Measurements from ENCODE around the gene SACM1L.
"Not testable (repeated sequence)": the region's sequence is repeated elsewhere in the genome, so short reads cannot be mapped to it uniquely, and the experiment has no call there.

The SACM1L gene

GRCh38 chr3:45670436-45670835 lies 18.8 kb upstream of the SACM1L start:
- no peak for DNase-seq

- DNase-seq, result no peak
Observed at GRCh38 chr3:45670991-45671390, 18.2 kb upstream of the SACM1L start.

DNA sequence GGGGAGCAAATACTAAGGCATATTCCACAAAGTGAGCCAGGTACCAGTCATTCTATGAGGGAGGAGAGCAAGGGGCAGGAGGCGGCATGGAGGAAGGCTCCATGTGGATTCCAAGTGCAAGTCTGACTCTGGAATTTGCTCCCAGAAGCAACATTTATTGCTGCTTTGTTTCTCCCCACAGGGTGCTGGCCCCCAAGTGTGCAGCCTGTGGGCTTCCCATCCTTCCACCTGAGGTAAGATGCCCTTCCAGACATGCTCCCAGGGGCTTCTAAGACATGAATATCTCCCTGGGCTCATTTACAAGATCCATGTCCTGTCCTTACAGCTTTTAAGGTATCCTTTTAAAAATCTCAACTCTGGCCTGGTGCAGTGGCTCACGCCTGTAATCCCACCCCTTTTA lies 15.9 kb upstream of the SACM1L start:
- no peak for DNase-seq

- DNase-seq, result no peak
Observed at GRCh38 chr3:45676325-45677032, 12.7 kb upstream of the SACM1L start.

DNA sequence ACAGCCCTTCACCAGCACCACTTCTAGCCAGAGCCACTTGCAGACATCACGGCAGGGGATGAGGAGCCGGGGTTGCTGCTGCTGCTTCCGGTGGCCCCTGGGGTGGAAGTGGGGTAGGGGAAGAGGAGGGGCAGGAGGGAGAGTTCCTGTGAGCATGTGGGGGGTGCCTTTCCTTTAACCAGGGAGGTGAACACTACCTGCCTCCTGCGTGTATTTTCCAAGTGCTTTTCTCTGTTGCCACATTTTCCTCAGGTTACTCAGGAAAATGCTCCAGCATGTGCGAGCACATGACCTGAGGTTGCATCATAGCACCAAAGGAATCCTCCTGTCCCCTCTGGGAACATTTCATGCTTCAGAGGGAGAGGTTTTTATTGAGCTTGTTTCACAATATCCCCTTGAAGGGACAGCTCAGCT lies 12.2 kb upstream of the SACM1L start:
- no peak for DNase-seq

GRCh38 chr3:45677841-45678240 lies 11.4 kb upstream of the SACM1L start:
- no peak for DNase-seq

DNA sequence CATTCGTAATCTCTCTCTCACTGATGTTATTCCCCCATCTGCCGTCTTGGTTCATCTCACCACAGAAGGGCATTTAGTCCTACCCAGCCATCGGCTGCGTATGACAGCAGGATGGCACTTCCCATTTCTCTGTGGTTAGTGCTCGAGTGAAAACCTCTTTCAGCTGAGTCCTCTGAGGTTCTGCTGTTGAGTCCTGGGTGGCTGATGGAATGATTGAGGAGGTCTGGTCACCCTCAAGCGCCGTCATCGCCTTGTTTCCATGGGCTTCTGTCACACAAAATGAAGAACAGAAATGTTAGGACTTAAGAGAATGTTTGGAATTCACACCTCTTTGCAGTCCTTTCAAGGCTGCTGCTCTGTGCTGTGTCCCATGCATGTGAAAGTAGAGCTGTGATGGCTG lies 9.4 kb upstream of the SACM1L start:
- DNase-seq, result no peak

DNA sequence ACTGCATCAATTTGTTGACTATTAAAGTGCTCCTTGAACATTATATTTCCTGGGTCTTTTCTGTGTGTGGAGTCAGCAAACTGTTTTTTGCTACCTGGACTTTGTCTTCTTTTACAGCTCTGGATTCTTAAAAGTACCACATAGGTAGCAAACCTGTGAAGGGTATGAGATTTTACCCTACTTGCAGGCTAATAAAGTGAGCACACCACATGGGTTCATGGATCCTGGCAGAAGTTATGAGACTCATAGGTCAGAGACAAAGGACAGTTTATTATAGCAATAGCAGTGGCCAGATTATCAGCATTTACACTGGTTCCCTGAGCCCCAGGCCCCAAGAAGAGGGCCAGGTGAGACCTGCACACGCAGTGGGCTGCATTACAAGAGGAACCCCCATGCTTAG lies 8.0 kb upstream of the SACM1L start:
- no peak for DNase-seq

- no peak for DNase-seq
Observed at GRCh38 chr3:45681846-45682245, 7.3 kb upstream of the SACM1L start.

GRCh38 chr3:45682311-45682710 lies 6.9 kb upstream of the SACM1L start:
- DNase-seq, result no peak

- peak; percentile 20 for DNase-seq
Observed at GRCh38 chr3:45682786-45683185, 6.4 kb upstream of the SACM1L start.

GRCh38 chr3:45683417-45684326 lies 5.5 kb upstream of the SACM1L start:
- no peak for DNase-seq

DNA sequence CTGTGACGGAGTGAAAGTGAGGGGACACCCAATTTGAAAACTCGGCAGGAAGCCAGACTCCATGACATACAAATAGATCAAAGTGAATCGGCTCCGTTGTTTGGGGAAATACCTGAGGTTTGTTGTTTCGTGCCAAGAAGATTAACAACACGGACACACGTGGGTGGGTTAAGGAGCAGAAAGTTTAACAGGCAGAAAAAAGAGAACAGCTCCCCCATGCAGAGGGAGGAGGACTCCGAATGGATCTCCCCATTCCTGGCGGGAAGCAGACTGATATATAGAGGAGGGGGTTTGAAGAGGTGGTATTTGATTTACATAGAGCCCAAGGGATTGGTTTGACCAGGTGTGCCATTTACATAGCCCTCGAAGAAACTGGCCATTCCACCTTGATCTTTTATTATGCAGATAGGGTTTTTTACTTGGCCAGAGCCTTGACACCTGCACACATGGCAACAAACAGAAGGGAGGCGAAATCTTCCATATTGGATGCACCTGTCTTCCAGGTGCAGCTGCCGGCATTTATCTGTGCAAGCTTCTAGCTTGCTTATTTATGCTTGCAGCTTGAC lies 4.8 kb upstream of the SACM1L start:
- no peak for DNase-seq

- DNase-seq, result not testable (repeated sequence)
Observed at GRCh38 chr3:45685722-45686121, 3.5 kb upstream of the SACM1L start.

DNA sequence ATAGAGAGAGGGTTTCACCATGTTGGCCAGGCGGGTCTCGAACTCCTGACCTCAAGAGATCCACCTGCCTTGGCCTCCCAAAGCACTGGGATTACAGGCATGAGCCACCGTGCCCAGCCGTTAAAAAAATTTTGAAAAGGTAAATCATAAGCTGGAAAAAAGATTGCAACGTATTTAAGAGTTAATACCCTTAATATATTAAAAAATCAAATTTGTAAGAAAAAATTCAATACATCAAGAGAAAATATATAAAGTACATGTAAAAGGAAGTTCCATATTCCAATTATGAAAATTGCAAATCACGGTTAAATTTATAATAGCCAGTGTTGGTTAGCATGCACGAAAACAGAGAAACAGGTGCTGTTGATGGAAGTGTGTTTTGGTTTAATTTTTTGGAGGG lies 2.3 kb upstream of the SACM1L start:
- DNase-seq, result no peak

GRCh38 chr3:45687828-45688193 lies 1.4 kb upstream of the SACM1L start:
- no peak for DNase-seq

DNA sequence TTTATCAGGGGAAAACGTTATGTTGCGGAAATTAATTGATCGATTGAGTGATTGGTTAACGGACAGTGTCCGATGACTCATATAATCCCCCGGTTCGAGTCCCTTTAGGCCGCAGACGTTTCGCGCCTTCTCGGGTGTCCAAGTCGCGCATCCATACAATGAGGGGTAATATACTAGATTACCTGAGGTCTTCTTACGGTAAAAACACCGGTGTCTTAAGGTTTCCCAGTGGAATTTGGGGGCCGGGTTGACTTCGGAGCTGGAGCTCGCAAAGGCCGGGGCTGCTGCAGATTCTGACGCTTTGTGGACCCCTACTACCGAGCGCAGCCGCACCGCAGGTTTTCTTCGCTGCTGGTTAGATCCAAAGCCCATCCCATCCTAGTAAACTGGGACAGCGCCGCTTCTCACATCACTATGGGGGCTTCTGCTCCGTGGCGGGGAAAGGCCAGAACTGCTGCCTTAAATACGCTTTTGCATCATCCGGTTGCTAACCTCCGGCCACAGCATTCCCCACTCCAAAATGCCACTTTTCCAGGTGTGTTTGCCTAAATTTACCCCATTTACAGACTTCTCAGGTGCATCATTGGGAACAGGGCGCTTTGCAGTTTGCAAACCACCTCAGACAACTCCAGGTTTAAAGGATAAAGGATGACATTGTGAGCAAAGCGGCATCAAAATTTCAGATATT lies 858 bp upstream of the SACM1L start:
- DNase-seq, result peak; percentile 77

DNA sequence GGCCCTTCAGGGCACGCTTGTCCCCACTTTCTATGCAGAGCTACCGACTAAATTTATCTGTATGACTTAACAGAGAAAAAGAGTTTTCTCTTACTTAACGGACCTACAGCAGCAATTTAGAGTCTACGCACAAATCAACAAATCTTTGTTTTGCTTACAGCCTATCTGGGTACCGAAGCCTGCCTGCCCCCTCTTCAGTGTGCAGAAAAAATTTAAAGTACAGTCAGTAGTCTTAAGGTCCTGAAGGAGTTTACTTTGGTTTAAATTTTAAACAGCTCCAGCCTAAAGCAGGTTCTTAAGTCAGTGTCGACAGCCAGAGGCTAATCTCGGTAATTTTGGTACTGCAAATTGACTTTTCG lies 570 bp downstream of the SACM1L start:
- no peak for DNase-seq

DNA sequence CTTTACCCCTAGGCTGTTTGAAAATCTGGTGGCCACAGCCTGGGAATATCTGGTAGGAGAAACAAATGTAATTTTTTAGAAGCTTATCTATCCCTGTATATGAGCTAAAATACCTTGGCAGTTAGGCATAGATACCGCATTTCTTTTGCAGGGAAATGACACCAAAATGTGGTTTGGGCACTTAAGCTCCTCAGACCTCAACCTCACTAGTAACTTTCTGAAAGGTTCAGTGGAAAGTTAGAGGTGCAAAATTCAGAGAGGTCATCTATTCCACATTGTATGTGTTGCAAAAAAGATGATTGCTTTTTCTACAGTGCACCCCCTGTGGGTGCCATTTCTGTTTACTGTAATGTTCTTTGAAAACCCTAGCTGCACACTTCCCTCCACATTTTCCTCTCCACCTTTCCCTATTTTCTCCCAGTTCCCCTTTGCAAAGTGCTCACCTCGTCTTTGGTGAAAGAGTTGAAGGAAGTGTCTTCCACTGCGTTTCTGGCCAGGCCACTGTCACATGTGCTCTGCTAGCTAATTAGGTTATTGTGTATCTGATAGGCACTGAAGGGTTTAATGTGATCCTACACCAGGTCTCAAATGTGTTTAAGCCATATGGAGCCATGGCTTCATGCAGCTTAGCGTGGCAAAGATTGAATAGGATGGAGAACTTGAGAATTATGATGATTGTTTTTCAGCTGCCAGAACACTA lies 1.3 kb downstream of the SACM1L start:
- DNase-seq, result no peak

- DNase-seq, result no peak
Observed at GRCh38 chr3:45691842-45692241, 2.6 kb downstream of the SACM1L start.

- DNase-seq, result no peak
Observed at GRCh38 chr3:45692866-45693265, 3.7 kb downstream of the SACM1L start.

- DNase-seq, result no peak
Observed at GRCh38 chr3:45693941-45694521, 4.8 kb downstream of the SACM1L start.

Data from SHP77 treated with DMSO at 0.1 percent for 48 hours (cell line).